Measurements from ENCODE around the gene TMEM214.

TMEM214 gene

GRCh38 chr2:27054721-27055120, 22.0 kb downstream of the TMEM214 start:
- H3K9me3 Mint-ChIP-seq: peaks cover 1 to 7% of the 10 kb centered on the region in 2 donors
- peaks cover 26 to 58% of the 10 kb centered on the region in 2 donors for H3K36me3 Mint-ChIP-seq
- ATAC-seq (replicated peaks): no peak
- H3K27me3 Mint-ChIP-seq: peaks cover 9 to 12% of the 10 kb centered on the region in 2 donors
- H3K4me3 Mint-ChIP-seq: no peak overlapping the region
- peak overlapping the region; percentile 27 for H3K27ac Mint-ChIP-seq
- H3K4me1 Mint-ChIP-seq: peaks cover 16 to 24% of the 10 kb centered on the region in 2 donors
- DNase-seq: no peak

GRCh38 chr2:27057184-27057583, 24.4 kb downstream of the TMEM214 start:
- DNase-seq: no peak
- no peak for ATAC-seq (replicated peaks)
- Mint-ChIP-seq H3K4me1 (peaks cover 2% of the 10 kb centered on the region in 2 donors), H3K27ac (no peak overlapping the region), H3K27me3 (no peaks in the 10 kb centered on the region), H3K9me3 (no peaks in the 10 kb centered on the region), H3K4me3 (no peak overlapping the region), H3K36me3 (peaks cover 14 to 47% of the 10 kb centered on the region in 2 donors)

- Mint-ChIP-seq H3K9me3 (no peaks in the 10 kb centered on the region), H3K36me3 (peaks cover 14 to 53% of the 10 kb centered on the region in 2 donors), H3K27me3 (no peaks in the 10 kb centered on the region), H3K4me3 (no peak overlapping the region), H3K4me1 (peaks cover 0 to 2% of the 10 kb centered on the region in 2 donors), H3K27ac (no peak overlapping the region)
- no peak for DNase-seq
- ATAC-seq (replicated peaks): no peak
Observed at GRCh38 chr2:27058210-27058609, 25.4 kb downstream of the TMEM214 start.

GRCh38 chr2:27059141-27059820, 26.5 kb downstream of the TMEM214 start:
- Mint-ChIP-seq H3K4me1 (peaks cover 1 to 2% of the 10 kb centered on the region in 2 donors), H3K36me3 (peaks cover 16 to 53% of the 10 kb centered on the region in 2 donors), H3K27me3 (no peaks in the 10 kb centered on the region), H3K4me3 (no peak overlapping the region), H3K27ac (no peak overlapping the region), H3K9me3 (no peaks in the 10 kb centered on the region)
- no peak for DNase-seq
- ATAC-seq (replicated peaks): no peak

GRCh38 chr2:27060323-27060722, 27.6 kb downstream of the TMEM214 start:
- Mint-ChIP-seq H3K4me3 (no peak overlapping the region), H3K4me1 (peaks cover 2 to 7% of the 10 kb centered on the region in 2 donors), H3K9me3 (no peaks in the 10 kb centered on the region), H3K27ac (no peak overlapping the region), H3K36me3 (peaks cover 16 to 52% of the 10 kb centered on the region in 2 donors), H3K27me3 (no peaks in the 10 kb centered on the region)
- no peak for DNase-seq
- no peak for ATAC-seq (replicated peaks)

- ATAC-seq (replicated peaks): no peak
- no peak for DNase-seq
- Mint-ChIP-seq H3K4me1 (peaks cover 22 to 40% of the 10 kb centered on the region in 2 donors), H3K9me3 (no peaks in the 10 kb centered on the region), H3K27ac (no peak overlapping the region), H3K4me3 (no peak overlapping the region), H3K36me3 (peaks cover 37 to 60% of the 10 kb centered on the region in 2 donors), H3K27me3 (no peaks in the 10 kb centered on the region)
Observed at GRCh38 chr2:27065128-27065527, 32.4 kb downstream of the TMEM214 start.

GRCh38 chr2:27067385-27067784, 34.6 kb downstream of the TMEM214 start:
- H3K27me3 Mint-ChIP-seq: no peaks in the 10 kb centered on the region
- H3K36me3 Mint-ChIP-seq: peaks cover 37 to 61% of the 10 kb centered on the region in 2 donors
- H3K4me3 Mint-ChIP-seq: no peak overlapping the region
- no peak for ATAC-seq (replicated peaks)
- no peaks in the 10 kb centered on the region for H3K9me3 Mint-ChIP-seq
- H3K27ac Mint-ChIP-seq: no peak overlapping the region
- peaks cover 30 to 54% of the 10 kb centered on the region in 2 donors for H3K4me1 Mint-ChIP-seq
- no peak for DNase-seq

GRCh38 chr2:27069436-27069835, 36.7 kb downstream of the TMEM214 start:
- peaks cover 29 to 45% of the 10 kb centered on the region in 2 donors for H3K36me3 Mint-ChIP-seq
- ATAC-seq (replicated peaks) (no peak), DNase-seq (no peak)
- H3K9me3 Mint-ChIP-seq: no peaks in the 10 kb centered on the region
- H3K4me3 Mint-ChIP-seq: peak overlapping the region in 1 of 2 donors; percentile 96
- H3K4me1 Mint-ChIP-seq: peaks cover 38 to 64% of the 10 kb centered on the region in 2 donors
- peak overlapping the region; percentile 62 for H3K27ac Mint-ChIP-seq
- no peaks in the 10 kb centered on the region for H3K27me3 Mint-ChIP-seq

- H3K4me3 Mint-ChIP-seq: peak overlapping the region; percentile 94 to 96
- no peaks in the 10 kb centered on the region for H3K27me3 Mint-ChIP-seq
- H3K36me3 Mint-ChIP-seq: peaks cover 28 to 41% of the 10 kb centered on the region in 2 donors
- peak overlapping the region; percentile 62 for H3K27ac Mint-ChIP-seq
- ATAC-seq (replicated peaks) (no peak), DNase-seq (no peak)
- H3K9me3 Mint-ChIP-seq: no peaks in the 10 kb centered on the region
- H3K4me1 Mint-ChIP-seq: peaks cover 43 to 67% of the 10 kb centered on the region in 2 donors
Observed at GRCh38 chr2:27069961-27070618, 37.3 kb downstream of the TMEM214 start.

GRCh38 chr2:27070653-27071276, 38.0 kb downstream of the TMEM214 start:
- DNase-seq (no peak), ATAC-seq (replicated peaks) (peak; percentile 8 to 11)
- Mint-ChIP-seq H3K27me3 (no peaks in the 10 kb centered on the region), H3K9me3 (no peaks in the 10 kb centered on the region), H3K4me3 (peak overlapping the region; percentile 94 to 96), H3K27ac (peak overlapping the region; percentile 97), H3K4me1 (peaks cover 46 to 72% of the 10 kb centered on the region in 2 donors), H3K36me3 (peaks cover 24 to 36% of the 10 kb centered on the region in 2 donors)

GRCh38 chr2:27071277-27071989, 38.7 kb downstream of the TMEM214 start, which contains the start of gene OST4:
OST4 (minus strand) TSS chr2:27071654.
- ATAC-seq (replicated peaks): peak; percentile 94 to 96
- H3K27me3 Mint-ChIP-seq: no peaks in the 10 kb centered on the region
- H3K36me3 Mint-ChIP-seq: peaks cover 18 to 30% of the 10 kb centered on the region in 2 donors
- H3K9me3 Mint-ChIP-seq: peaks cover 0 to 2% of the 10 kb centered on the region in 2 donors
- H3K27ac Mint-ChIP-seq: peak within 1 kb of the TSS; percentile 97
- peak; percentile 90 for DNase-seq
- peaks cover 46 to 73% of the 10 kb centered on the region in 2 donors for H3K4me1 Mint-ChIP-seq
- H3K4me3 Mint-ChIP-seq: peak within 1 kb of the TSS; percentile 94 to 96

GRCh38 chr2:27071990-27072830, 39.4 kb downstream of the TMEM214 start:
- H3K27me3 Mint-ChIP-seq: no peaks in the 10 kb centered on the region

GRCh38 chr2:27072920-27073319, 40.2 kb downstream of the TMEM214 start:
- peaks cover 18 to 25% of the 10 kb centered on the region in 2 donors for H3K36me3 Mint-ChIP-seq
- ATAC-seq (replicated peaks) (no peak), DNase-seq (no peak)
- H3K4me3 Mint-ChIP-seq: peak overlapping the region; percentile 88 to 94
- peak overlapping the region; percentile 21 for H3K27ac Mint-ChIP-seq
- H3K4me1 Mint-ChIP-seq: peaks cover 55 to 77% of the 10 kb centered on the region in 2 donors
- H3K27me3 Mint-ChIP-seq: peaks cover 0 to 3% of the 10 kb centered on the region in 2 donors
- H3K9me3 Mint-ChIP-seq: peaks cover 0 to 3% of the 10 kb centered on the region in 2 donors

More at GRCh38 chr2:27071990-27072830, 39.4 kb downstream of the TMEM214 start:
- ATAC-seq (replicated peaks) (no peak), DNase-seq (no peak)
- Mint-ChIP-seq H3K4me1 (peaks cover 50 to 75% of the 10 kb centered on the region in 2 donors), H3K9me3 (peaks cover 0 to 2% of the 10 kb centered on the region in 2 donors), H3K4me3 (peak overlapping the region; percentile 88 to 94), H3K27ac (peak overlapping the region; percentile 88), H3K36me3 (peaks cover 18 to 29% of the 10 kb centered on the region in 2 donors)

Measured in stimulated activated naive B cell treated with anti-CD40 and anti-IgM and Interleukin-4, amounts not matched to agents 10 μg/mL and 1 μg/mL and 100 μg/mL, for 72 hours (primary cell).